Measurements from ENCODE around the gene SCN5A.

Gene SCN5A

GRCh38 chr3:38649500-38650247, at the start of gene SCN5A:
Gene SCN5A (minus strand): TSS chr3:38649687. CDS start chr3:38633307, 16,380 bp downstream.
- peak; percentile 20 for DNase-seq

GRCh38 chr3:38698760-38699159, 49.3 kb upstream of the SCN5A start:
- no peak for DNase-seq

GRCh38 chr3:38698061-38698460, 48.6 kb upstream of the SCN5A start:
- DNase-seq = no peak

- no peak for DNase-seq
Observed at GRCh38 chr3:38696034-38696433, 46.5 kb upstream of the SCN5A start.

GRCh38 chr3:38690185-38690584, 40.7 kb upstream of the SCN5A start:
- DNase-seq = no peak

GRCh38 chr3:38689774-38690173, 40.3 kb upstream of the SCN5A start:
- DNase-seq = peak; percentile 24

- peak; percentile 29 for DNase-seq
Observed at GRCh38 chr3:38689346-38689745, 39.9 kb upstream of the SCN5A start.

GRCh38 chr3:38687321-38687720, 37.8 kb upstream of the SCN5A start:
- DNase-seq = no peak

- DNase-seq = no peak
Observed at GRCh38 chr3:38684546-38684945, 35.1 kb upstream of the SCN5A start.

GRCh38 chr3:38669668-38670067, 20.2 kb upstream of the SCN5A start:
- no peak for DNase-seq

GRCh38 chr3:38662544-38662943, 13.1 kb upstream of the SCN5A start:
- peak; percentile 53 for DNase-seq

- no peak for DNase-seq
Observed at GRCh38 chr3:38658841-38659240, 9.4 kb upstream of the SCN5A start.

- DNase-seq = no peak
Observed at GRCh38 chr3:38657369-38657768, 7.9 kb upstream of the SCN5A start.

GRCh38 chr3:38655708-38656300, 6.3 kb upstream of the SCN5A start:
- peak; percentile 66 for DNase-seq

GRCh38 chr3:38653685-38654537, 4.4 kb upstream of the SCN5A start:
- no peak for DNase-seq

GRCh38 chr3:38652934-38653333, 3.4 kb upstream of the SCN5A start:
- DNase-seq = no peak

- peak; percentile 73 for DNase-seq
Observed at GRCh38 chr3:38651153-38651789, 1.8 kb upstream of the SCN5A start.

GRCh38 chr3:38650248-38650951, 913 bp upstream of the SCN5A start:
- DNase-seq = peak; percentile 2

GRCh38 chr3:38648659-38649499, 608 bp downstream of the SCN5A start:
- no peak for DNase-seq

GRCh38 chr3:38648024-38648658, 1.3 kb downstream of the SCN5A start:
- no peak for DNase-seq

All from OCI-M1 (cell line).